H1 (cell line): ENCODE results near the gene ZNG1B. TPM values are rescaled to one million over a fixed set of nuclear protein-coding genes. Genes with fewer than 3 reads are reported as not detected.
"Not testable (repeated sequence)": the region's sequence is repeated elsewhere in the genome, so short reads cannot be mapped to it uniquely, and the experiment has no call there.

Experiments
- CTCF ChIA-PET: fragments of 300-600 bp; sonication (Branson Sonifier 250); formaldehyde crosslinking; loops from one replicate; lab custom pipeline; 2021; ENCODE audit not compliant: partially characterized antibody; lab: Charles Lee
- POLR2A ChIA-PET: fragments of 300-600 bp; sonication (Branson Sonifier 250); formaldehyde crosslinking; loops from one replicate; lab custom pipeline; 2021; ENCODE audit warnings: inconsistent platforms; ENCODE audit not compliant: partially characterized antibody; lab: Charles Lee
- DNase-seq, 2 experiments: peaks; one replicate each; pipeline versions ENCODE4 v3.0.0 to v3.0.0-alpha.2; 2010 to 2022; ENCODE audit warnings: low spot score in 2 of 2, low read depth in 1 of 2, mixed read lengths in 1 of 2
- FAIRE-seq: peaks from 2 replicates; lab custom pipeline; 2011; peaks lifted over from hg19 to GRCh38; lab: Jason Lieb, UNC
- H2AFZ ChIP-seq: 2 replicates; pipeline ENCODE4 v1.8.1; 2012; ENCODE audit warnings: low read length, inconsistent platforms
- H2AK5ac ChIP-seq: 2 replicates; pipeline ENCODE4 v1.6.1; 2013; ENCODE audit warnings: low read depth, low read length
- H2BK120ac ChIP-seq: replicated peaks from 2 replicates; pipeline ENCODE3; 2013; ENCODE audit warnings: low read depth, low read length, inconsistent platforms
- H2BK12ac ChIP-seq: 2 replicates; pipeline ENCODE4 v1.6.1; 2013; ENCODE audit warnings: low read depth, low read length
- H2BK15ac ChIP-seq: 2 replicates; pipeline ENCODE4 v1.6.1; 2013; ENCODE audit warnings: low read length
- H2BK20ac ChIP-seq: 2 replicates; pipeline ENCODE4 v1.6.1; 2013; ENCODE audit warnings: low read length
- H2BK5ac ChIP-seq: 2 replicates; pipeline ENCODE4 v1.6.1; 2013; ENCODE audit warnings: low read depth, low read length
- H3K14ac ChIP-seq: 2 replicates; pipeline ENCODE4 v1.6.1; 2013; ENCODE audit warnings: inconsistent platforms; ENCODE audit not compliant: insufficient read length
- H3K18ac ChIP-seq: 2 replicates; pipeline ENCODE4 v1.6.1; 2013; ENCODE audit warnings: low read length; ENCODE audit errors: extremely low read depth
- H3K23ac ChIP-seq: 2 replicates; pipeline ENCODE4 v1.6.1; 2013; ENCODE audit warnings: inconsistent platforms; ENCODE audit not compliant: insufficient read length
- H3K23me2 ChIP-seq: 2 replicates; pipeline ENCODE4 v1.6.1; 2013; ENCODE audit warnings: low read depth, low read length
- H3K27ac ChIP-seq: 2 replicates; pipeline ENCODE4 v1.6.1; 2011; ENCODE audit warnings: low read depth, low read length, inconsistent platforms
- H3K27me3 ChIP-seq, 4 experiments: replicated peaks in 1 of 4; 1 replicate in 1 of 4; 2 replicates in 3 of 4; pipeline versions ENCODE4 v1.6.1 to v1.8.1; 2011 to 2013; ENCODE audit warnings: low read length in 3 of 4, mild to moderate bottlenecking in 3 of 4, inconsistent platforms in 2 of 4, mixed read lengths in 2 of 4, moderate library complexity in 1 of 4; ENCODE audit not compliant: control insufficient read depth in 3 of 4, insufficient read depth in 3 of 4; ENCODE audit errors: extremely low read depth in 1 of 4
- H3K36me3 ChIP-seq, 4 experiments: 2 replicates each; pipeline versions ENCODE4 v1.6.1 to v1.8.1; 2011 to 2013; ENCODE audit warnings: mild to moderate bottlenecking in 4 of 4, low read length in 3 of 4, moderate library complexity in 2 of 4, control low read depth in 1 of 4, inconsistent platforms in 1 of 4; ENCODE audit not compliant: insufficient read depth in 4 of 4, control insufficient read depth in 2 of 4
- H3K4ac ChIP-seq: replicated peaks from 2 replicates; pipeline ENCODE3; 2013; ENCODE audit warnings: low read length, low read depth, mixed read lengths, inconsistent platforms; ENCODE audit not compliant: insufficient read length
- H3K4me1 ChIP-seq, 4 experiments: replicated peaks in 1 of 4; 1 replicate in 1 of 4; 2 replicates in 3 of 4; pipeline versions ENCODE4 v1.6.1 to v1.8.1; 2011 to 2013; ENCODE audit warnings: low read length in 3 of 4, inconsistent platforms in 2 of 4, mixed read lengths in 1 of 4; ENCODE audit not compliant: insufficient read depth in 4 of 4, control insufficient read depth in 3 of 4
- H3K4me2 ChIP-seq, 2 experiments: 2 replicates each; pipeline versions ENCODE4 v1.6.1 to v1.8.1; 2011 to 2013; ENCODE audit warnings: low read depth in 2 of 2, low read length in 2 of 2, control low read depth in 1 of 2, inconsistent platforms in 1 of 2, mild to moderate bottlenecking in 1 of 2; ENCODE audit not compliant: insufficient read depth in 1 of 2
- H3K4me3 ChIP-seq, 4 experiments: fragments of 200-600, 300-600 bp in 1 of 4; sonication (generic), shearing (Covaris generic), sonication (Bioruptor Twin) in 1 of 4; 2 replicates each; pipeline versions ENCODE4 v1.5.1 to v1.8.1; 2011 to 2016; ENCODE audit warnings: low read length in 4 of 4, low read depth in 3 of 4, control low read depth in 2 of 4, inconsistent platforms in 2 of 4, mild to moderate bottlenecking in 2 of 4, mixed read lengths in 1 of 4, moderate library complexity in 1 of 4; ENCODE audit not compliant: insufficient read depth in 2 of 4; ENCODE audit errors: extremely low read depth in 1 of 4
- H3K56ac ChIP-seq: replicated peaks from 2 replicates; pipeline ENCODE3; 2013; ENCODE audit warnings: low read depth, mild to moderate bottlenecking, mixed read lengths, low read length, inconsistent platforms; ENCODE audit not compliant: insufficient read length
- H3K79me1 ChIP-seq: 2 replicates; pipeline ENCODE4 v1.6.1; 2013; ENCODE audit warnings: low read depth, low read length, control low read depth
- H3K79me2 ChIP-seq, 2 experiments: 2 replicates each; pipeline versions ENCODE4 v1.6.1 to v1.8.1; 2012 to 2013; ENCODE audit warnings: low read length in 2 of 2, mild to moderate bottlenecking in 2 of 2, inconsistent platforms in 1 of 2; ENCODE audit not compliant: insufficient read depth in 2 of 2, control insufficient read depth in 1 of 2
- H3K9ac ChIP-seq, 4 experiments: replicated peaks in 1 of 4; 1 replicate in 1 of 4; 2 replicates in 3 of 4; pipeline versions ENCODE4 v1.6.1 to v1.8.1; 2011 to 2013; ENCODE audit warnings: low read depth in 3 of 4, low read length in 3 of 4, control low read depth in 2 of 4, mild to moderate bottlenecking in 2 of 4, moderate library complexity in 2 of 4, inconsistent platforms in 1 of 4; ENCODE audit errors: extremely low read depth in 1 of 4
- H3K9me3 ChIP-seq, 2 experiments: 2 replicates each; pipeline versions ENCODE4 v1.6.1 to v1.8.1; 2012 to 2013; ENCODE audit warnings: mild to moderate bottlenecking in 2 of 2, moderate library complexity in 2 of 2, control low read depth in 1 of 2, inconsistent platforms in 1 of 2, low read depth in 1 of 2, low read length in 1 of 2, mixed read lengths in 1 of 2; ENCODE audit not compliant: insufficient read depth in 2 of 2
- H4K20me1 ChIP-seq, 2 experiments: replicated peaks in 1 of 2; 2 replicates each; pipeline versions ENCODE3 to v1.8.1; 2011 to 2013; ENCODE audit warnings: inconsistent platforms in 2 of 2, low read length in 2 of 2, mild to moderate bottlenecking in 1 of 2; ENCODE audit not compliant: insufficient read depth in 2 of 2, control insufficient read depth in 1 of 2
- H4K5ac ChIP-seq: 2 replicates; pipeline ENCODE4 v1.6.1; 2013; ENCODE audit warnings: low read length, low read depth, mixed read lengths, inconsistent platforms; ENCODE audit not compliant: insufficient read length
- H4K8ac ChIP-seq: 2 replicates; pipeline ENCODE4 v1.8.0; 2013; ENCODE audit warnings: mild to moderate bottlenecking, moderate library complexity, low read length, inconsistent platforms; ENCODE audit not compliant: insufficient read depth; ENCODE audit errors: extremely low read depth
- H4K91ac ChIP-seq: replicated peaks from 2 replicates; pipeline ENCODE3; 2013; ENCODE audit warnings: low read length, mixed read lengths, inconsistent platforms; ENCODE audit not compliant: insufficient read length
- WGBS, 2 experiments: shearing (Covaris generic) in 1 of 2; methylation state at CpG; one replicate each; pipeline versions ENCODE4 v1.1.6 to v1.1.7; 2013 to 2015; ENCODE audit warnings: low lambda C conversion rate in 2 of 2, mixed read lengths in 2 of 2, inconsistent platforms in 1 of 2, low coverage in 1 of 2, missing lambda C conversion rate in 1 of 2; ENCODE audit not compliant: insufficient replicate concordance in 2 of 2, insufficient coverage in 1 of 2, insufficient read length in 1 of 2; ENCODE audit errors: extremely low coverage in 1 of 2, missing lambda C conversion rate in 1 of 2; 5-methylcytosine and 5-hydroxymethylcytosine counted together
- polyA plus RNA-seq, 7 experiments: library from polyadenylated mRNA; depleted of rRNA in 3 of 7; stranded (reverse) in 5 of 7; unstranded in 2 of 7; fragments of >200 nt in 5 of 7; fragments of 200-250 nt in 2 of 7; gene quantifications; 1 replicate in 5 of 7; 2 replicates in 1 of 7; 4 replicates in 1 of 7; pipeline versions ENCODE4 v1.2.1 to v1.2.3, GENCODE V29; 2011 to 2013; ENCODE audit warnings: missing spikeins in 2 of 7, mixed read lengths in 2 of 7
- total RNA-seq: library from RNA; stranded (reverse); fragmentation: NEBNext Ultra II Directional; extraction: Animal tissue kit (Norgen Biotek cat#: 25700); gene quantifications from 2 replicates; pipeline ENCODE4 v1.2.1, GENCODE V29; 2021

The ZNG1B gene
- total and polyA plus RNA-seq, 2 of the 8 experiments (the other 6 are each of a cell fraction or from before 2014, with no cell fraction given), result 12.8 to 32.7 TPM

- Histone ChIP-seq H3K4me3 (0 out of 8 replicates have a peak overlapping the region, but pooled peaks of 1 of the 4 experiments have one; percentile 24), H3K27me3 (peaks cover 18 to 41% (median 35%) of the 10 kb centered on the region in 4 experiments; a peak in 6 of 7 replicates), H3K4me2 (0 out of 4 replicates have a peak overlapping the region, but pooled peaks of 1 of the 2 experiments have one; percentile 50)
- WGBS, 2 experiments, result 1% methylated on average over 8 of the region's 62 CpGs; no CpG with 5 or more reads in 1 of the 2 experiments
- H3K56ac ChIP-seq, H2AK5ac ChIP-seq, H3K36me3 ChIP-seq, H3K79me1 ChIP-seq, H3K4me1 ChIP-seq, H2BK20ac ChIP-seq, H2BK120ac ChIP-seq, H3K23me2 ChIP-seq, H4K8ac ChIP-seq, CTCF ChIA-PET, H2AFZ ChIP-seq, H4K20me1 ChIP-seq, H3K18ac ChIP-seq, H4K91ac ChIP-seq, H3K9me3 ChIP-seq, H3K4ac ChIP-seq, H2BK15ac ChIP-seq, FAIRE-seq, H3K14ac ChIP-seq, H3K79me2 ChIP-seq, H3K9ac ChIP-seq, H2BK5ac ChIP-seq, H4K5ac ChIP-seq, H2BK12ac ChIP-seq, H3K23ac ChIP-seq, H3K27ac ChIP-seq, POLR2A ChIA-PET: not testable (repeated sequence)
- DNase-seq, result peak in 1 of 2 experiments; percentile 61
Observed at GRCh38 chr2:113499019-113499885, 61.8 kb downstream of the ZNG1B start.
